Left ventricle myocardium inferior (tissue), 1 donor: Measurements from ENCODE around the gene WFIKKN1. TPM values are rescaled to one million over a fixed set of nuclear protein-coding genes. Genes with fewer than 3 reads are reported as not detected.

Experiments used
- DNase-seq: peaks from one replicate; pipeline ENCODE4 v3.0.0-alpha.2; 2020
- H3K27ac ChIP-seq: fragments of 200-600 bp; replicated peaks from 2 replicates; pipeline ENCODE4 v1.8.0; 2021
- H3K27me3 ChIP-seq: fragments of 200-600 bp; 2 replicates; pipeline ENCODE4 v1.8.0; 2021; ENCODE audit warnings: low read depth
- H3K36me3 ChIP-seq: fragments of 200-600 bp; 2 replicates; pipeline ENCODE4 v1.8.0; 2021
- H3K4me1 ChIP-seq: fragments of 200-600 bp; 2 replicates; pipeline ENCODE4 v1.8.0; 2021
- H3K4me3 ChIP-seq: fragments of 200-600 bp; 2 replicates; pipeline ENCODE4 v1.8.0; 2021; ENCODE audit warnings: mild to moderate bottlenecking, moderate library complexity
- H3K9me3 ChIP-seq: fragments of 200-600 bp; replicated peaks from 2 replicates; pipeline ENCODE4 v1.8.0; 2021
- intact Hi-C: fragments of 100-400 bp; cut with micrococcal nuclease; formaldehyde crosslinking; loops from one replicate; pipeline ENCODE4 v1.11.0; 2022
- total RNA-seq: library from RNA; stranded (reverse); fragmentation: NEBNext Ultra II Directional; extraction: Animal tissue kit (Norgen Biotek cat#: 25700); gene quantifications from one replicate; pipeline ENCODE4 v1.2.1, GENCODE V29; 2021
- TF ChIP-seq, protein P1 (sequence below): fragments of 200-600 bp; IDR thresholded peaks from 2 replicates; pipeline ENCODE4 v1.8.0; 2021; ENCODE audit warnings: antibody characterized with exemption, mild to moderate bottlenecking, borderline replicate concordance
- donor health status: DM: no; HTN: yes; CAD: no; lungs with severe emphysema.

Gene WFIKKN1
- total RNA-seq, 1 donor from 2014 or later, result 0.14 TPM

DNA sequence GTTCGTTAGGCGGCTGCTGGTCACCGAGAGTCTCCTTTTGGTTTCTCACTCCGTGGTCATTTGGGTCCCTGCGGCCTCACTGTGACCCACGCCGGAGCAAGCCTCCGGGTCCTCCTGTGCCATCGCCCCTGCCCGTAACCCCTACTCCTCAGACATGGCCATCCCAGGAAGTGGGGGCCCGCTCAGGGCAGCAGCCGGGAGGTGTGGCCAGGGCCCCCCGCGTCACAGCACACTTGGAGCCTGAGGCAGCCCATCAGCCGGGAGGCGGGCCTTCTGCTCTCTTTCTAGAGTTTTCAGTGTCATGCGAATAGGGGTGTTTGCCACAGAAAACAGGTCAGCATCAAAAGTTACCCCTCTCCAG, 7.9 kb upstream of the WFIKKN1 start:
- Histone ChIP-seq H3K4me3 (no peak overlapping the region), H3K27me3 (no peaks in the 10 kb centered on the region), H3K4me1 (no peaks in the 10 kb centered on the region), H3K36me3 (peaks cover 30% of the 10 kb centered on the region), H3K9me3 (no peaks in the 10 kb centered on the region), H3K27ac (no peak overlapping the region)
- intact Hi-C loops, result no loop called here
- TF ChIP-seq, protein P1, sequence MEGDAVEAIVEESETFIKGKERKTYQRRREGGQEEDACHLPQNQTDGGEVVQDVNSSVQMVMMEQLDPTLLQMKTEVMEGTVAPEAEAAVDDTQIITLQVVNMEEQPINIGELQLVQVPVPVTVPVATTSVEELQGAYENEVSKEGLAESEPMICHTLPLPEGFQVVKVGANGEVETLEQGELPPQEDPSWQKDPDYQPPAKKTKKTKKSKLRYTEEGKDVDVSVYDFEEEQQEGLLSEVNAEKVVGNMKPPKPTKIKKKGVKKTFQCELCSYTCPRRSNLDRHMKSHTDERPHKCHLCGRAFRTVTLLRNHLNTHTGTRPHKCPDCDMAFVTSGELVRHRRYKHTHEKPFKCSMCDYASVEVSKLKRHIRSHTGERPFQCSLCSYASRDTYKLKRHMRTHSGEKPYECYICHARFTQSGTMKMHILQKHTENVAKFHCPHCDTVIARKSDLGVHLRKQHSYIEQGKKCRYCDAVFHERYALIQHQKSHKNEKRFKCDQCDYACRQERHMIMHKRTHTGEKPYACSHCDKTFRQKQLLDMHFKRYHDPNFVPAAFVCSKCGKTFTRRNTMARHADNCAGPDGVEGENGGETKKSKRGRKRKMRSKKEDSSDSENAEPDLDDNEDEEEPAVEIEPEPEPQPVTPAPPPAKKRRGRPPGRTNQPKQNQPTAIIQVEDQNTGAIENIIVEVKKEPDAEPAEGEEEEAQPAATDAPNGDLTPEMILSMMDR, result no peak
- DNase-seq, result no peak

DNA sequence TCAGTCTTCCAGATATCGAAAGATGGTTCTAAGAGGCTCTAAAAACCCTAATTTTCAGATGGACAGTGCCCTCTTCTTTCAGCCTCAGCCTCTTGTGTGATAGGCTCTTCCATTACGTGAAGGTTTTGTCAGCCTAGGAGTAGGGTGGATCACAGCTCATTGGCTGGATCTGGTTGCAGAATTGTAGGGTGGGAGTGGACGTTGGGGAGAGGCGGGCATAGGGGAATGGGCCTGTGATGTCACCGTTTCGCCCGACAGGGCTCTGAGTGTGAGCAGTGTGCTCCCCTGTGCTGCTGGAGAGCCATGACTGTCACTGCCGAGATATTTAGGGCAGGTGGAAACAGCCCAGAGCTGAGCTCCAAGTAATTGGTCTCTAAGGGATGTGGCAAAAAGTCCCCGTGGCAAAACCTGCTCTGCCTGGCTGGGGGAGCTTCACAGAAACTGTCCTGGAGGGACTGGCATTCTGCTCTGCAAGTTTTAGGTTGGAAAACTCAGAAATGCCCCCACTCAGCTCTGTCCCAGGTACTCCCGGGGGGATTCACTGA, 6.2 kb upstream of the WFIKKN1 start:
- DNase-seq, result no peak
- H3K4me3 ChIP-seq, result no peak overlapping the region
- no peaks in the 10 kb centered on the region for H3K9me3 ChIP-seq
- H3K27ac ChIP-seq, result no peak overlapping the region
- H3K4me1 ChIP-seq, result peaks cover 7% of the 10 kb centered on the region
- H3K27me3 ChIP-seq, result no peaks in the 10 kb centered on the region
- H3K36me3 ChIP-seq, result peaks cover 32% of the 10 kb centered on the region
- intact Hi-C loops, result no loop called here
- TF ChIP-seq, protein P1, result no peak

DNA sequence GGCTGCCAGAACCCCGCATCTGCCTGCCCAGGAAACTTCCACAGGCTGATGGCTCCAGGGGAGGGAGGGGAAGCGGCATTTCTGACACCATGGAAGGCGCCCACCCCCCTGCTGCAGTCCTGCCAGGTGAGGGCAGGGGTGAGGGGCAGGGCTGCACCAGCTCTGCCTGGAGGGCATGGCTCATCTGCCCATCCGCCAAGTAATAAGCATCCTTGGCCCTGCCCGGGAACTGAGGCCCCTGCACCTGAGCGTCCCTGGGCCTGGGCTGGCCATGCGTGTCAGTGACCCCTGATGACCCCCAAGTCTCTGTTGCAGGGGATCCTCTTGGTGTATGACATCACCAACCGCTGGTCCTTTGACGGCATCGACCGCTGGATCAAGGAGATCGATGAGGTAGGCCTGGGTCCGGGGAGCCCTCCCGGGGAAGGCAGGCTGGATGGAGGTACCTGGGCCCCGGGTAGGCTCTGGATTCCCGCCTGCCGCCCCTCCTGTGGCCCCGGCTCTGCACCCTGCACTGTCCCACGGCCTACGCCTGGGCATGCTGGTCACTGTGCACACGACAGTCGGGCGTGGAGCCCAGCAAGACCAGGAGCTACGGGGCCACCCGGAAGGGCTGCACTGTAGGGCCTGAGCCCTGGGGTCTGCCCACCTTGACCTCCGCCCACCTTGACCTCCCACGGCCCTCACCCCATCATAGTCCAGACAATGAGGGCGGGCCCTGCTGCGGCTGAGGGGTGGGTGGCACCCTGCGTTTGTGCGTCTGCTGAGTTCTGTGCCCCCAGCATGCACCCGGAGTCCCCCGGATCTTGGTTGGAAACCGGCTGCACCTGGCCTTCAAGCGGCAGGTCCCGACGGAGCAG, 5.4 kb upstream of the WFIKKN1 start:
- Histone ChIP-seq H3K4me3 (no peak overlapping the region), H3K27me3 (no peaks in the 10 kb centered on the region), H3K4me1 (peaks cover 14% of the 10 kb centered on the region), H3K9me3 (no peaks in the 10 kb centered on the region), H3K27ac (no peak overlapping the region), H3K36me3 (peaks cover 32% of the 10 kb centered on the region)
- no peak for DNase-seq
- intact Hi-C loops, result no loop called here
- TF ChIP-seq, protein P1, result no peak

DNA sequence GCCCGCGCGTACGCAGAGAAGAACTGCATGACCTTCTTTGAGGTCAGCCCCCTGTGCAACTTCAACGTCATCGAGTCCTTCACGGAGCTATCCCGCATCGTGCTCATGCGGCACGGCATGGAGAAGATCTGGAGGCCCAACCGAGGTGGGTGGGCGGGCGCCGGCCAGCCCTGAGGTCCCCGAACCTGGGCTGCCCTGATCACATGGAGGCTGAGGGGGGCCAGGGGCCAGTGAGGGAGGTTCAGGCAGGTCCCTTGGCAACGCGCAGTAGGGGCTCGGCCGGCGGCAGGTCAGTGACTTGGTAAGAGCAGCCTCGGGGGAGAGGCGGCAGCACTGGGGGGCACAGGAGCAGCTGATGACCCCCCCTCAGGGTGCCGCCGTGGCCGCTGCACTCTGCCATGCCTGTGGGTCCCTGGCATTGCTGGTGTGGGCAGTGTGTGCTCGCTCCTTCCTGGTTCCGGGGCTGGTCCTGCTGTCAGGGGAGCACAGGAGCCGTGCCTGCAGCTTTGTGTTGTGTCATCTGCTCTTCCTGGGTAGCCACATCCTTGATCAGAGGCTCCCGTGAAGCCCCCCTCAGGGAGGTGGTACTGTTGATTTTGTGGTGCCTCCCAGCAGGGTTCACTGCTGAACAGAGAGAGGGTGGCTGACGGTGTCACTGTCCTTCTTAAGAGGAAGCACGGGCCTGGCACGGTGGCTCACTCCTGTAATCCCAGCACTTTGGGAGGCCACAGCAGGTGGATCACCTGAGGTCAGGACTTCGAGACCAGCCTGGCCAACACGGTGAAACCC, 4.6 kb upstream of the WFIKKN1 start:
- TF ChIP-seq, protein P1, result no peak

DNA sequence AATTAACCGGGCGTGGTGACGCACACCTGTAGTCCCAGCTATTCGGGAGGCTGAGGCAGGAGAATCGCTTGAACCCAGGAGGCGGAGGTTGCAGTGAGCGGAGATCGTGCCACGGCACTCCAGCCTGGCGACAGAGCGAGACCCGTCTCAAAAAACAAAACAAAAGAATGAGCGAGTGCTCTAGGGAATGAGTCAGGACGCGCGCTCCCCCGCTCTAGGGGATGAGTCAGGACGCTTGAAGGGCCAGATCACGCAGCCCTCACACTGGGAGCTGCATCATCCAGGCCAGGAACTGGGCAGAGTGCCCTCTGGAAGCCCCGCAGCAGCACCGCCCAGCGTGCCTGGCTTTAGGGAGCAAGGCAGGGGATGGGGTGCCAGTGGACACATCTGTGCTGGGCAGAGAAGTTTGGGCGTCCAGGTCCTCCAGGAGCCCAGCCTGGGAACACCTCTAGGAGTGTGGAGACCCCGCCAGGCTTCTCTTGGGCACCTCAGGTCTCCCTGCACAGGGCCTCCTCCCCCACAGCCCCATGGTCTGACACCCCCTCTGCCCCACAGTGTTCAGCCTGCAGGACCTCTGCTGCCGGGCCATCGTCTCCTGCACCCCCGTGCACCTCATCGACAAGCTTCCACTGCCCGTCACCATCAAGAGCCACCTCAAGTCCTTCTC, 3.9 kb upstream of the WFIKKN1 start:
- no peaks in the 10 kb centered on the region for H3K27me3 ChIP-seq
- intact Hi-C loops, result no loop called here
- no peak for DNase-seq
- H3K9me3 ChIP-seq, result no peaks in the 10 kb centered on the region
- peaks cover 26% of the 10 kb centered on the region for H3K4me1 ChIP-seq
- H3K4me3 ChIP-seq, result no peak overlapping the region
- no peak overlapping the region for H3K27ac ChIP-seq
- TF ChIP-seq, protein P1, result no peak
- peaks cover 32% of the 10 kb centered on the region for H3K36me3 ChIP-seq

More for the DNA sequence above, 4.6 kb upstream of the WFIKKN1 start:
- Histone ChIP-seq H3K27me3 (no peaks in the 10 kb centered on the region), H3K4me1 (peaks cover 23% of the 10 kb centered on the region), H3K9me3 (no peaks in the 10 kb centered on the region), H3K4me3 (no peak overlapping the region), H3K36me3 (peaks cover 32% of the 10 kb centered on the region), H3K27ac (no peak overlapping the region)
- intact Hi-C loops, result no loop called here
- DNase-seq, result no peak
